Glutamatergic neuron (in vitro differentiated cells): ENCODE measurements around the gene FASTK. TPM values are rescaled to one million over a fixed set of nuclear protein-coding genes. Genes with fewer than 3 reads are reported as not detected.

Experiments used
- DNase-seq: peaks from one replicate; pipeline ENCODE4 v3.0.0; 2022
- H3K27ac Mint-ChIP-seq: one replicate; pipeline ENCODE4 v1.8.0; 2020; ENCODE audit warnings: mild to moderate bottlenecking, mixed read lengths, inconsistent platforms; ENCODE audit not compliant: unreplicated experiment
- H3K27me3 Mint-ChIP-seq: one replicate; pipeline ENCODE4 v1.8.0; 2020; ENCODE audit warnings: mild to moderate bottlenecking, moderate library complexity, mixed read lengths, inconsistent platforms; ENCODE audit not compliant: unreplicated experiment
- H3K36me3 Mint-ChIP-seq: one replicate; pipeline ENCODE4 v1.8.0; 2020; ENCODE audit warnings: mild to moderate bottlenecking, mixed read lengths, inconsistent platforms; ENCODE audit not compliant: unreplicated experiment
- H3K4me1 Mint-ChIP-seq: one replicate; pipeline ENCODE4 v1.8.0; 2020; ENCODE audit warnings: mild to moderate bottlenecking, low read depth, mixed read lengths, inconsistent platforms; ENCODE audit not compliant: unreplicated experiment
- H3K4me3 Mint-ChIP-seq: one replicate; pipeline ENCODE4 v1.8.0; 2020; ENCODE audit warnings: mild to moderate bottlenecking, mixed read lengths, inconsistent platforms; ENCODE audit not compliant: unreplicated experiment
- H3K9me3 Mint-ChIP-seq: one replicate; pipeline ENCODE4 v1.8.0; 2020; ENCODE audit warnings: mild to moderate bottlenecking, moderate library complexity, mixed read lengths, inconsistent platforms; ENCODE audit not compliant: unreplicated experiment
- CTCF ChIP-seq: fragments of 200-600 bp; sonication (generic); IDR thresholded peaks from one replicate; pipeline ENCODE4 v1.5.0; 2021; ENCODE audit not compliant: partially characterized antibody, unreplicated experiment
- total RNA-seq: library from RNA; stranded (reverse); fragmentation: NEBNext Ultra II Directional; extraction: Animal tissue kit (Norgen Biotek cat#: 25700); gene quantifications from one replicate; pipeline ENCODE4 v1.2.1, GENCODE V29; 2021; ENCODE audit not compliant: unreplicated experiment

FASTK gene
- total RNA-seq, 1 donor from 2014 or later, result 64.7 TPM

DNA sequence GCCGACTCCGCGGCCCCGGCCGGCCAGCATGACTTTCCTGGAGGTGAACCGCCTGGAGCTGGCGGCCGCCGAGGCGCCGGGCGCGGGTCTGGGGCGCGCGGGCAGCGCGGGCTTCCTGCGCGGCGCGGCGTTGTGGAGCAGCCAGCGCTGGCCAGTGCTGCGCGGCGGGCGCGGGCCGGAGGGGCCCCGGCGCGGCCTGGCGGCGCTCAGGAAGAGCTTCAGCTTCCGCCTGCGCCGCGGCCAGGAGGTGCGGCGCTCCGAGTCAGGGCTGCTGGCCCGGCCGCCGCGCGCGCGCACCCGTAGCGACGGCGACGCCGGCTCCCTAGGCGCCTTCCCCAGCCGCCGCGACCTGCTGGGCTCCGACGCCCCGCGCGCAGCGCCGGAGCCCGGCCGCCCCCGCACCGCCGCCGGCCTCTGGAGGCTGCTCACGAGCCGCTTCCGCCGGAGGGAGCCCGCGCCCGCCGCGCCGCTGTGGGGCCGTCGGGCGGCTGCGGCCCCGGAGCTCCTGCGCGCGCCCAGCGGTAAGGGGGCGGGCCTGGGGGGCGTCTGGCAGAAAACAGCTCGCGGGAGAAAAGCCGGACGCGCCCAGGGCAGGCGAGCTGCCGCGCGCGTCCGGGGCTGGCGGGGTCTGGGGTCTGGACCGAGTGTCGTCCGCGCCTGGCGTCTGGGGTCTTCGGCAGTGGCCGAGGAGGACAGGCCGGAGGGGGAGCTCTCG is 34.7 kb upstream of the FASTK start:
- TF ChIP-seq CTCF, result no peak
- Mint-ChIP-seq H3K27me3 (peaks cover 15% of the 10 kb centered on the region), H3K36me3 (no peaks in the 10 kb centered on the region), H3K4me3 (peak overlapping the region; percentile 72), H3K27ac (no peak overlapping the region), H3K4me1 (peaks cover 25% of the 10 kb centered on the region), H3K9me3 (peaks cover 26% of the 10 kb centered on the region)
- DNase-seq, result peak; percentile 51

- Mint-ChIP-seq H3K9me3 (peaks cover 26% of the 10 kb centered on the region), H3K4me3 (peak overlapping the region; percentile 63), H3K36me3 (no peaks in the 10 kb centered on the region), H3K27ac (no peak overlapping the region), H3K4me1 (peaks cover 32% of the 10 kb centered on the region), H3K27me3 (peaks cover 15% of the 10 kb centered on the region)
- TF ChIP-seq CTCF, result no peak
- DNase-seq, result peak; percentile 58
Measured at GRCh38 chr7:151114151-151115090, 33.8 kb upstream of the FASTK start.

DNA sequence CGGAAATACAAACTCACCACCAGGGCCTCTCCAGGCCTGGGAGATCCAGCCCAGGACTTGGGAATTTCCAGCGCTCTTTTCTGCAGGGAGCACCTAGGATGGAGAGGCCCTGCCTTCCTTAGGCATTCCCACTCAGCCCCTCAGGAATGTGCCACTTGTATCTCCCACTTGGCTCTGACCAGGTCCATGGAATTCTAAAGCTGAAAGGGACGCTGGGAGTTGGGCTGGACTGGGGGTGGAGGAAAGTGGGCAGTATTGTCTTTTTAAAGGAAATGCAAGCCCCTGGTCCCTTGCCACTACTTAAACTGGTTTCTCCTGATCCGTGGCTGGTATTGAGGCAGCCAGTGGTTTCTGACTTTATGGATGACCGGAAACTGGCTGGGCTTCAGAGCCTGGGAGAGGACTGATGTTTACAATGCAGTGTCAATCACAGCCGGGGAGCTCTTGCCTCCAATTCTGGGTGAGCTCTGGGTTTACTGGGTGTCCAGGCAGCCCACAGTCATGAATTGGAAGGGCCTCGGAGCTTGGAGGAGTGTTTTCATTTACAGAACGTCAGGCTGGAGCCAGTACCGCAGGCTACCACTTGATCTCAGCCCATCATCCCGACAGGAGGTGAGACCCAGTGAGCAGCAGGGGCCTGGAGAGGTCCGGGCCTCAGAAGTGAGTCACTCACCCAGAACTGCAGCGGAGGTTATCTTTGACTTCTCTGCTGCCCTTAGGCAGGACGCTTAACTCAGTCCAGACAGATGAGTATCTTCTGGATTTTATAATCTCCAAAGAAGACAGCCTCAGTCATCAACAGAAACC is 32.9 kb upstream of the FASTK start:
- Mint-ChIP-seq H3K27ac (peak overlapping the region; percentile 38), H3K36me3 (no peaks in the 10 kb centered on the region), H3K4me1 (peaks cover 38% of the 10 kb centered on the region), H3K27me3 (peaks cover 15% of the 10 kb centered on the region), H3K9me3 (peaks cover 21% of the 10 kb centered on the region), H3K4me3 (peak overlapping the region; percentile 63)
- TF ChIP-seq CTCF, result no peak
- DNase-seq, result no peak

- Mint-ChIP-seq H3K9me3 (peaks cover 15% of the 10 kb centered on the region), H3K4me1 (peaks cover 49% of the 10 kb centered on the region), H3K4me3 (peak overlapping the region; percentile 59), H3K27me3 (peaks cover 17% of the 10 kb centered on the region), H3K27ac (no peak overlapping the region), H3K36me3 (no peaks in the 10 kb centered on the region)
- DNase-seq, result peak; percentile 84
- TF ChIP-seq CTCF, result peak; percentile 95
Measured at GRCh38 chr7:151110941-151111645, 30.5 kb upstream of the FASTK start.
